Measurements from ENCODE around the gene AIG1. TPM values are rescaled to one million over a fixed set of nuclear protein-coding genes. Genes with fewer than 3 reads are reported as not detected.

The AIG1 gene
- total and polyA plus RNA-seq, 4 donors = 19.9 to 31.7 (median 27.3) TPM

- H3K4me1 ChIP-seq (ENCODE audit: control insufficient read depth in 5 of 5, insufficient read depth in 5 of 5, low read length in 5 of 5) = peaks cover 0 to 5% (median 0%) of the 10 kb centered on the region in 5 donors
- H3K9me3 ChIP-seq (ENCODE audit: control insufficient read depth in 4 of 4, insufficient read depth in 3 of 4, low read length in 3 of 4) = peaks cover 0 to 4% (median 0%) of the 10 kb centered on the region in 4 donors
- DNase-seq = no peak
- TF ChIP-seq CTCF (IDR thresholded peaks at IDR 0.05; ENCODE audit: control extremely low read depth, extremely low read depth) = no peak
- H3K36me3 ChIP-seq (ENCODE audit: control insufficient read depth in 4 of 4, insufficient read depth in 4 of 4, low read length in 4 of 4) = peaks cover 0 to 4% (median 0%) of the 10 kb centered on the region in 4 donors
- H3K27ac ChIP-seq (ENCODE audit: low read depth in 1 of 2, low read length in 1 of 2) = no peak overlapping the region
- no peak overlapping the region for H3K4me3 ChIP-seq
- no peak for ATAC-seq (ENCODE audit: insufficient read depth, low FRiP score)
- no peaks in the 10 kb centered on the region for H3K27me3 ChIP-seq (ENCODE audit: control insufficient read depth in 3 of 3, insufficient read depth in 3 of 3, low read length in 2 of 3)
- H3K9ac ChIP-seq (ENCODE audit: insufficient read depth in 1 of 2, low read length in 2 of 2) = no peak overlapping the region
- WGBS, 2 donors = 70 to 78% methylated on average over 5 of the region's 5 CpGs
Observed at GRCh38 chr6:143321491-143322086, 260.9 kb downstream of the AIG1 start.

- Histone ChIP-seq H3K4me1 (ENCODE audit: control insufficient read depth in 5 of 5, insufficient read depth in 5 of 5, low read length in 5 of 5) (peaks cover 0 to 5% (median 0%) of the 10 kb centered on the region in 5 donors), H3K9me3 (ENCODE audit: control insufficient read depth in 4 of 4, insufficient read depth in 3 of 4, low read length in 3 of 4) (peaks cover 0 to 4% (median 0%) of the 10 kb centered on the region in 4 donors), H3K4me3 (no peak overlapping the region), H3K9ac (ENCODE audit: insufficient read depth in 1 of 2, low read length in 2 of 2) (no peak overlapping the region), H3K27ac (ENCODE audit: low read depth in 1 of 2, low read length in 1 of 2) (no peak overlapping the region), H3K36me3 (ENCODE audit: control insufficient read depth in 4 of 4, insufficient read depth in 4 of 4, low read length in 4 of 4) (peaks cover 0 to 4% (median 0%) of the 10 kb centered on the region in 4 donors), H3K27me3 (ENCODE audit: control insufficient read depth in 3 of 3, insufficient read depth in 3 of 3, low read length in 2 of 3) (no peaks in the 10 kb centered on the region)
- 73 to 76% methylated on average over 4 of the region's 4 CpGs for WGBS, 2 donors
- no peak for TF ChIP-seq CTCF (IDR thresholded peaks at IDR 0.05; ENCODE audit: control extremely low read depth, extremely low read depth)
- ATAC-seq (ENCODE audit: insufficient read depth, low FRiP score) (no peak), DNase-seq (no peak)
Observed at GRCh38 chr6:143322386-143322785, 261.7 kb downstream of the AIG1 start.

GRCh38 chr6:143323729-143324470 lies 263.2 kb downstream of the AIG1 start:
- peaks cover 0 to 5% (median 0%) of the 10 kb centered on the region in 5 donors for H3K4me1 ChIP-seq (ENCODE audit: control insufficient read depth in 5 of 5, insufficient read depth in 5 of 5, low read length in 5 of 5)
- H3K4me3 ChIP-seq = no peak overlapping the region
- H3K9ac ChIP-seq (ENCODE audit: insufficient read depth in 1 of 2, low read length in 2 of 2) = no peak overlapping the region
- H3K27ac ChIP-seq (ENCODE audit: low read depth in 1 of 2, low read length in 1 of 2) = no peak overlapping the region
- peaks cover 0 to 4% (median 0%) of the 10 kb centered on the region in 4 donors for H3K36me3 ChIP-seq (ENCODE audit: control insufficient read depth in 4 of 4, insufficient read depth in 4 of 4, low read length in 4 of 4)
- no peak for TF ChIP-seq CTCF (IDR thresholded peaks at IDR 0.05; ENCODE audit: control extremely low read depth, extremely low read depth)
- WGBS, 2 donors = 45 to 72% methylated on average over 3 of the region's 3 CpGs
- ATAC-seq (ENCODE audit: insufficient read depth, low FRiP score) (no peak), DNase-seq (no peak)
- H3K9me3 ChIP-seq (ENCODE audit: control insufficient read depth in 4 of 4, insufficient read depth in 3 of 4, low read length in 3 of 4) = peaks cover 0 to under 1% (median 0%) of the 10 kb centered on the region in 4 donors
- H3K27me3 ChIP-seq (ENCODE audit: control insufficient read depth in 3 of 3, insufficient read depth in 3 of 3, low read length in 2 of 3) = no peaks in the 10 kb centered on the region
